H1 (cell line): ENCODE data around the gene SMYD3. TPM values are rescaled to one million over a fixed set of nuclear protein-coding genes. Genes with fewer than 3 reads are reported as not detected.

Source experiments
- CTCF ChIA-PET: fragments of 300-600 bp; sonication (Branson Sonifier 250); formaldehyde crosslinking; loops from one replicate; lab custom pipeline; 2021; ENCODE audit not compliant: partially characterized antibody; lab: Charles Lee
- POLR2A ChIA-PET: fragments of 300-600 bp; sonication (Branson Sonifier 250); formaldehyde crosslinking; loops from one replicate; lab custom pipeline; 2021; ENCODE audit warnings: inconsistent platforms; ENCODE audit not compliant: partially characterized antibody; lab: Charles Lee
- DNase-seq, 2 experiments: peaks; one replicate each; pipeline versions ENCODE4 v3.0.0 to v3.0.0-alpha.2; 2010 to 2022; ENCODE audit warnings: low spot score in 2 of 2, low read depth in 1 of 2, mixed read lengths in 1 of 2
- FAIRE-seq: peaks from 2 replicates; lab custom pipeline; 2011; peaks lifted over from hg19 to GRCh38; lab: Jason Lieb, UNC
- H2AFZ ChIP-seq: 2 replicates; pipeline ENCODE4 v1.8.1; 2012; ENCODE audit warnings: low read length, inconsistent platforms
- H2AK5ac ChIP-seq: 2 replicates; pipeline ENCODE4 v1.6.1; 2013; ENCODE audit warnings: low read depth, low read length
- H2BK120ac ChIP-seq: replicated peaks from 2 replicates; pipeline ENCODE3; 2013; ENCODE audit warnings: low read depth, low read length, inconsistent platforms
- H2BK12ac ChIP-seq: 2 replicates; pipeline ENCODE4 v1.6.1; 2013; ENCODE audit warnings: low read depth, low read length
- H2BK15ac ChIP-seq: 2 replicates; pipeline ENCODE4 v1.6.1; 2013; ENCODE audit warnings: low read length
- H2BK20ac ChIP-seq: 2 replicates; pipeline ENCODE4 v1.6.1; 2013; ENCODE audit warnings: low read length
- H2BK5ac ChIP-seq: 2 replicates; pipeline ENCODE4 v1.6.1; 2013; ENCODE audit warnings: low read depth, low read length
- H3K14ac ChIP-seq: 2 replicates; pipeline ENCODE4 v1.6.1; 2013; ENCODE audit warnings: inconsistent platforms; ENCODE audit not compliant: insufficient read length
- H3K18ac ChIP-seq: 2 replicates; pipeline ENCODE4 v1.6.1; 2013; ENCODE audit warnings: low read length; ENCODE audit errors: extremely low read depth
- H3K23ac ChIP-seq: 2 replicates; pipeline ENCODE4 v1.6.1; 2013; ENCODE audit warnings: inconsistent platforms; ENCODE audit not compliant: insufficient read length
- H3K23me2 ChIP-seq: 2 replicates; pipeline ENCODE4 v1.6.1; 2013; ENCODE audit warnings: low read depth, low read length
- H3K27ac ChIP-seq: 2 replicates; pipeline ENCODE4 v1.6.1; 2011; ENCODE audit warnings: low read depth, low read length, inconsistent platforms
- H3K27me3 ChIP-seq, 4 experiments: replicated peaks in 1 of 4; 1 replicate in 1 of 4; 2 replicates in 3 of 4; pipeline versions ENCODE4 v1.6.1 to v1.8.1; 2011 to 2013; ENCODE audit warnings: low read length in 3 of 4, mild to moderate bottlenecking in 3 of 4, inconsistent platforms in 2 of 4, mixed read lengths in 2 of 4, moderate library complexity in 1 of 4; ENCODE audit not compliant: control insufficient read depth in 3 of 4, insufficient read depth in 3 of 4; ENCODE audit errors: extremely low read depth in 1 of 4
- H3K36me3 ChIP-seq, 4 experiments: 2 replicates each; pipeline versions ENCODE4 v1.6.1 to v1.8.1; 2011 to 2013; ENCODE audit warnings: mild to moderate bottlenecking in 4 of 4, low read length in 3 of 4, moderate library complexity in 2 of 4, control low read depth in 1 of 4, inconsistent platforms in 1 of 4; ENCODE audit not compliant: insufficient read depth in 4 of 4, control insufficient read depth in 2 of 4
- H3K4ac ChIP-seq: replicated peaks from 2 replicates; pipeline ENCODE3; 2013; ENCODE audit warnings: low read length, low read depth, mixed read lengths, inconsistent platforms; ENCODE audit not compliant: insufficient read length
- H3K4me1 ChIP-seq, 4 experiments: replicated peaks in 1 of 4; 1 replicate in 1 of 4; 2 replicates in 3 of 4; pipeline versions ENCODE4 v1.6.1 to v1.8.1; 2011 to 2013; ENCODE audit warnings: low read length in 3 of 4, inconsistent platforms in 2 of 4, mixed read lengths in 1 of 4; ENCODE audit not compliant: insufficient read depth in 4 of 4, control insufficient read depth in 3 of 4
- H3K4me2 ChIP-seq, 2 experiments: 2 replicates each; pipeline versions ENCODE4 v1.6.1 to v1.8.1; 2011 to 2013; ENCODE audit warnings: low read depth in 2 of 2, low read length in 2 of 2, control low read depth in 1 of 2, inconsistent platforms in 1 of 2, mild to moderate bottlenecking in 1 of 2; ENCODE audit not compliant: insufficient read depth in 1 of 2
- H3K4me3 ChIP-seq, 4 experiments: fragments of 200-600, 300-600 bp in 1 of 4; sonication (generic), shearing (Covaris generic), sonication (Bioruptor Twin) in 1 of 4; 2 replicates each; pipeline versions ENCODE4 v1.5.1 to v1.8.1; 2011 to 2016; ENCODE audit warnings: low read length in 4 of 4, low read depth in 3 of 4, control low read depth in 2 of 4, inconsistent platforms in 2 of 4, mild to moderate bottlenecking in 2 of 4, mixed read lengths in 1 of 4, moderate library complexity in 1 of 4; ENCODE audit not compliant: insufficient read depth in 2 of 4; ENCODE audit errors: extremely low read depth in 1 of 4
- H3K56ac ChIP-seq: replicated peaks from 2 replicates; pipeline ENCODE3; 2013; ENCODE audit warnings: low read depth, mild to moderate bottlenecking, mixed read lengths, low read length, inconsistent platforms; ENCODE audit not compliant: insufficient read length
- H3K79me1 ChIP-seq: 2 replicates; pipeline ENCODE4 v1.6.1; 2013; ENCODE audit warnings: low read depth, low read length, control low read depth
- H3K79me2 ChIP-seq, 2 experiments: 2 replicates each; pipeline versions ENCODE4 v1.6.1 to v1.8.1; 2012 to 2013; ENCODE audit warnings: low read length in 2 of 2, mild to moderate bottlenecking in 2 of 2, inconsistent platforms in 1 of 2; ENCODE audit not compliant: insufficient read depth in 2 of 2, control insufficient read depth in 1 of 2
- H3K9ac ChIP-seq, 4 experiments: replicated peaks in 1 of 4; 1 replicate in 1 of 4; 2 replicates in 3 of 4; pipeline versions ENCODE4 v1.6.1 to v1.8.1; 2011 to 2013; ENCODE audit warnings: low read depth in 3 of 4, low read length in 3 of 4, control low read depth in 2 of 4, mild to moderate bottlenecking in 2 of 4, moderate library complexity in 2 of 4, inconsistent platforms in 1 of 4; ENCODE audit errors: extremely low read depth in 1 of 4
- H3K9me3 ChIP-seq, 2 experiments: 2 replicates each; pipeline versions ENCODE4 v1.6.1 to v1.8.1; 2012 to 2013; ENCODE audit warnings: mild to moderate bottlenecking in 2 of 2, moderate library complexity in 2 of 2, control low read depth in 1 of 2, inconsistent platforms in 1 of 2, low read depth in 1 of 2, low read length in 1 of 2, mixed read lengths in 1 of 2; ENCODE audit not compliant: insufficient read depth in 2 of 2
- H4K20me1 ChIP-seq, 2 experiments: replicated peaks in 1 of 2; 2 replicates each; pipeline versions ENCODE3 to v1.8.1; 2011 to 2013; ENCODE audit warnings: inconsistent platforms in 2 of 2, low read length in 2 of 2, mild to moderate bottlenecking in 1 of 2; ENCODE audit not compliant: insufficient read depth in 2 of 2, control insufficient read depth in 1 of 2
- H4K5ac ChIP-seq: 2 replicates; pipeline ENCODE4 v1.6.1; 2013; ENCODE audit warnings: low read length, low read depth, mixed read lengths, inconsistent platforms; ENCODE audit not compliant: insufficient read length
- H4K8ac ChIP-seq: 2 replicates; pipeline ENCODE4 v1.8.0; 2013; ENCODE audit warnings: mild to moderate bottlenecking, moderate library complexity, low read length, inconsistent platforms; ENCODE audit not compliant: insufficient read depth; ENCODE audit errors: extremely low read depth
- H4K91ac ChIP-seq: replicated peaks from 2 replicates; pipeline ENCODE3; 2013; ENCODE audit warnings: low read length, mixed read lengths, inconsistent platforms; ENCODE audit not compliant: insufficient read length
- BCL11A ChIP-seq, 2 experiments: IDR thresholded peaks; one replicate each; pipeline ENCODE4 v1.6.1; 2011; ENCODE audit warnings: low read depth in 2 of 2, low read length in 2 of 2, mild to moderate bottlenecking in 2 of 2
- CBX5 ChIP-seq: fragments of 300-800, 300-1000 bp; sonication (generic); IDR thresholded peaks from 2 replicates; pipeline ENCODE4 v1.7.1; 2016; ENCODE audit warnings: antibody characterized with exemption, low read length, low read depth
- CBX8 ChIP-seq: fragments of 300-800, 300-1000 bp; sonication (generic); IDR thresholded peaks from 2 replicates; pipeline ENCODE4 v1.7.1; 2016; ENCODE audit warnings: low read depth, low read length, borderline replicate concordance
- CHD1 ChIP-seq: IDR thresholded peaks from 2 replicates; pipeline ENCODE4 v1.6.1; 2012; ENCODE audit warnings: low read depth, low read length, improper control_type of control experiment
- CTBP2 ChIP-seq: IDR thresholded peaks from 2 replicates; pipeline ENCODE4 v1.7.0; 2011; ENCODE audit warnings: borderline replicate concordance, mild to moderate bottlenecking, moderate library complexity, mixed read lengths, low read length; ENCODE audit not compliant: insufficient read depth, insufficient read length
- GTF2F1 ChIP-seq: IDR thresholded peaks from 2 replicates; pipeline ENCODE4 v1.6.1; 2012; ENCODE audit warnings: low read depth, low read length, improper control_type of control experiment, borderline replicate concordance
- NANOG ChIP-seq: IDR thresholded peaks from 2 replicates; pipeline ENCODE4 v1.6.1; 2011; ENCODE audit warnings: low read length, low read depth, mild to moderate bottlenecking, inconsistent platforms; ENCODE audit not compliant: insufficient read depth, poor library complexity, severe bottlenecking
- RBBP5 ChIP-seq: IDR thresholded peaks from 2 replicates; pipeline ENCODE4 v1.7.1; 2012; ENCODE audit warnings: low read depth, mild to moderate bottlenecking, inconsistent platforms, low read length, moderate library complexity, borderline replicate concordance
- SP4 ChIP-seq: IDR thresholded peaks from 2 replicates; pipeline ENCODE4 v1.6.1; 2012; ENCODE audit warnings: low read length, inconsistent platforms
- SRF ChIP-seq: IDR thresholded peaks from 2 replicates; pipeline ENCODE4 v1.6.1; 2011; ENCODE audit warnings: mild to moderate bottlenecking, low read depth, low read length, moderate library complexity
- WGBS, 2 experiments: shearing (Covaris generic) in 1 of 2; methylation state at CpG; one replicate each; pipeline versions ENCODE4 v1.1.6 to v1.1.7; 2013 to 2015; ENCODE audit warnings: low lambda C conversion rate in 2 of 2, mixed read lengths in 2 of 2, inconsistent platforms in 1 of 2, low coverage in 1 of 2, missing lambda C conversion rate in 1 of 2; ENCODE audit not compliant: insufficient replicate concordance in 2 of 2, insufficient coverage in 1 of 2, insufficient read length in 1 of 2; ENCODE audit errors: extremely low coverage in 1 of 2, missing lambda C conversion rate in 1 of 2; 5-methylcytosine and 5-hydroxymethylcytosine counted together
- polyA plus RNA-seq, 7 experiments: library from polyadenylated mRNA; depleted of rRNA in 3 of 7; stranded (reverse) in 5 of 7; unstranded in 2 of 7; fragments of >200 nt in 5 of 7; fragments of 200-250 nt in 2 of 7; gene quantifications; 1 replicate in 5 of 7; 2 replicates in 1 of 7; 4 replicates in 1 of 7; pipeline versions ENCODE4 v1.2.1 to v1.2.3, GENCODE V29; 2011 to 2013; ENCODE audit warnings: missing spikeins in 2 of 7, mixed read lengths in 2 of 7
- total RNA-seq: library from RNA; stranded (reverse); fragmentation: NEBNext Ultra II Directional; extraction: Animal tissue kit (Norgen Biotek cat#: 25700); gene quantifications from 2 replicates; pipeline ENCODE4 v1.2.1, GENCODE V29; 2021
- TF ChIP-seq, protein P1 (sequence below): IDR thresholded peaks from 2 replicates; pipeline ENCODE4 v1.6.1; 2012; ENCODE audit warnings: inconsistent platforms
- TF ChIP-seq, protein P2 (sequence below): IDR thresholded peaks from 2 replicates; pipeline ENCODE4 v1.6.1; 2011; ENCODE audit warnings: low read length, improper control_type of control experiment

Gene SMYD3
- total and polyA plus RNA-seq, 2 of the 8 experiments (the other 6 are each of a cell fraction or from before 2014, with no cell fraction given): 17.3 to 25.4 TPM

DNA sequence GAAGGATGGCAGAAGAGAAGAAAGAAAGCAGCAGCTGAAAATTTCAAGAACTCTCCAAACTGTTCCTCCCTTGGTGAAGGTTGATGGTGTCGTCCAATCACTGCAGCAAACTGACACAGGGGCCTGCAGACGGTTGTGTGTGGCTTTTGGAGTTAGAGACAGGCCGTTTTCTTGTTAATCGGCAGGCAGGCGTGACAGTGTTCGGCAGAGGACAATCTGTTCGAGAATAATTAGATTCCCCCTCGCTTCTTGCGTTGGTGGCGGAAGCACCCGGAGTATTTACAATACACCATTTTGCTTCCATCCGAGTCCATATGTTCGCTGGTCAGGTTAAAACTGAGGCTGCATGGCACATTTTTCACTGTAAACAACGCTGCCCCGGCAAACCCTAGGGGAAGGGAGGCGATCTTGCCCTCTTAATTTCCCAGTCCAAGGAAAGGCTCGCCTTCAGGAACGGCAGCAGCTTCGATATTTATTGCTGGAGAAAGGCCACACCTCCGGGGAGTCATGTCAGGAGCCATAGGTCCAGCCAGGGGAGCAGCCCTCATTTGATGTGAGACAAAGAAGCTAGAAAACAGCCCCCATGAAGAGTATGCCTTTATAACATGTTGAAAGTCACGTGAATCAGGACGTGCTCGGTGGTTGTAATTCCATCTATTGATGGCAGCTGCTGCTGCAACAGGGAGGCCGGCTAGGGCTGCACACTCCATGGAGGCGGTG lies 360.1 kb downstream of the SMYD3 start:
- no peak overlapping the region for H2BK120ac ChIP-seq
- H2BK15ac ChIP-seq: no peak overlapping the region
- H3K9me3 ChIP-seq: no peaks in the 10 kb centered on the region
- H2AFZ ChIP-seq: no peak overlapping the region
- H4K5ac ChIP-seq: no peak overlapping the region
- H3K36me3 ChIP-seq: no peaks in the 10 kb centered on the region
- no peak overlapping the region for H3K27ac ChIP-seq
- no peak overlapping the region for H3K18ac ChIP-seq
- H4K20me1 ChIP-seq: no peaks in the 10 kb centered on the region
- no peak overlapping the region for H3K9ac ChIP-seq
- 90% methylated on average over 25 of the region's 25 CpGs; no CpG with 5 or more reads in 1 of the 2 experiments for WGBS, 2 experiments
- H3K23ac ChIP-seq: no peak overlapping the region
- FAIRE-seq: no peak
- CTCF ChIA-PET: interaction anchor here (2.0 kb wide), 1 partner anchor 11 kb away, joined by 10 read pairs; no protein-coding TSS in a partner anchor
- H3K4ac ChIP-seq: no peak overlapping the region
- no peaks in the 10 kb centered on the region for H3K79me2 ChIP-seq
- H3K56ac ChIP-seq: no peak overlapping the region
- H3K79me1 ChIP-seq: no peaks in the 10 kb centered on the region
- POLR2A ChIA-PET: no interaction called here
- H3K4me3 ChIP-seq: no peak overlapping the region
- no peaks in the 10 kb centered on the region for H3K23me2 ChIP-seq
- peaks cover 0 to 2% (median 0%) of the 10 kb centered on the region in 4 experiments; a peak in 3 of 7 replicates for H3K4me1 ChIP-seq
- H3K14ac ChIP-seq: no peak overlapping the region
- TF ChIP-seq BCL11A (IDR thresholded peaks at IDR 0.05; ENCODE audit: low read depth in 2 of 2, low read length in 2 of 2) (no peak), SP4 (no peak), CBX5 (no peak), CHD1 (no peak), RBBP5 (no peak), SRF (no peak), CBX8 (no peak), NANOG (no peak), GTF2F1 (no peak), CTBP2 (no peak)
- TF ChIP-seq, protein P1, sequence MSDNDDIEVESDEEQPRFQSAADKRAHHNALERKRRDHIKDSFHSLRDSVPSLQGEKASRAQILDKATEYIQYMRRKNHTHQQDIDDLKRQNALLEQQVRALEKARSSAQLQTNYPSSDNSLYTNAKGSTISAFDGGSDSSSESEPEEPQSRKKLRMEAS: no peak
- TF ChIP-seq, protein P2, sequence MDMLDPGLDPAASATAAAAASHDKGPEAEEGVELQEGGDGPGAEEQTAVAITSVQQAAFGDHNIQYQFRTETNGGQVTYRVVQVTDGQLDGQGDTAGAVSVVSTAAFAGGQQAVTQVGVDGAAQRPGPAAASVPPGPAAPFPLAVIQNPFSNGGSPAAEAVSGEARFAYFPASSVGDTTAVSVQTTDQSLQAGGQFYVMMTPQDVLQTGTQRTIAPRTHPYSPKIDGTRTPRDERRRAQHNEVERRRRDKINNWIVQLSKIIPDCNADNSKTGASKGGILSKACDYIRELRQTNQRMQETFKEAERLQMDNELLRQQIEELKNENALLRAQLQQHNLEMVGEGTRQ: no peak
- TF ChIP-seq, all 59 proteins: peak for 0
- no peak overlapping the region for H2BK12ac ChIP-seq
- H2BK20ac ChIP-seq: no peak overlapping the region
- H2AK5ac ChIP-seq: no peak overlapping the region
- H2BK5ac ChIP-seq: no peak overlapping the region
- no peak overlapping the region for H4K91ac ChIP-seq
- no peaks in the 10 kb centered on the region for H3K27me3 ChIP-seq
- H4K8ac ChIP-seq: no peak overlapping the region
- no peak overlapping the region for H3K4me2 ChIP-seq
- no peak for DNase-seq
